ENCODE data around the gene PSMD6.

PSMD6 gene

GRCh38 chr3:64009528-64009927 is 13.8 kb downstream of the PSMD6 start:
- no peak overlapping the region for H3K4me3 ChIP-seq (ENCODE audit: low read length in 2 of 2)
- H3K9ac ChIP-seq (ENCODE audit: low read length in 2 of 2) = no peak overlapping the region
- peaks cover 48 to 71% of the 10 kb centered on the region in 2 donors for H3K36me3 ChIP-seq (ENCODE audit: control insufficient read depth in 2 of 2, insufficient read depth in 2 of 2, low read length in 2 of 2)
- H3K4me1 ChIP-seq (ENCODE audit: control insufficient read depth, insufficient read depth, low read length) = no peaks in the 10 kb centered on the region
- no peaks in the 10 kb centered on the region for H3K9me3 ChIP-seq (ENCODE audit: control insufficient read depth in 2 of 2, low read length in 2 of 2)
- no peak overlapping the region for H3K27ac ChIP-seq (ENCODE audit: low read length)
- no peaks in the 10 kb centered on the region for H3K27me3 ChIP-seq (ENCODE audit: control insufficient read depth in 1 of 2, insufficient read depth in 2 of 2, low read length in 2 of 2)

DNA sequence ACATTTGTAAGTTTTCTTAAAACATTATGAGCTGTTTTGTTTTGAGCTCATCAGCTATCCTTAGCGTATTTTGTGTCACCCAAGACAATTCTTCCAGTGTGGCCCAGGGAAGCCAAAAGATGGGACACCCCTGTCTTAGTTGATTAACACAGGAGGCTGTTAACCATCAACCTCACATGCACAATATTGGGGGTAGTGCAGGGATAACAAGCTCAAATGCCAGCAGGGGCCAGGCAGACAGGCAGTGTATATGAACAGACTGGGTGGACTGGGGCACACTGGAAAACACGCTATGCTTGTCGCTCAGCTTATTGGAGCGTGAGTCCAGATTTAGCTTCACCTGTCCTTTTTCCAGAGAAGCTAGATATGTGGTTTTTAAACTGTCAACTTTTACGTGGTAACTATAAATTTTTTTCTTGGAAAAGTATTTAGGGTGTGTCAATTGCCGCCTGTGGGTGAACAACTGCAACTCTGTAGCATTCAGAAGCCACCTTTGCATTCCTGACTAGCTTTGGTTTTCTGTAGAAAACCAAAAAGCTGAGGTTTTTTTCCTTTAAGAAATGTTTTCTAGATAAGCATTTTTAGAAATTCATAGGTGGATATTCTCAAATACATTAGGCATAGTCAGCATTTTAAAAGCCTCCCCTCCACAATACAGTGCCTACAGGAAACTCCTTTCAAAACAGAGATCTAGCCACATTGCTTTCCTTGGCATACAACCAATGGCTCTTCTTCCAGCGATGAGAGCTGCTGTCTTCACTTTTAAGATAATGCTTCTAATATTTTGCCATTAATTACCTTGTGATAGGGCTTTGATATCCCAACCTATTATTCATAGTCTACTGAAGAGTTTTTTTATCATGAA is 14.6 kb downstream of the PSMD6 start:
- Histone ChIP-seq H3K36me3 (ENCODE audit: control insufficient read depth in 2 of 2, insufficient read depth in 2 of 2, low read length in 2 of 2) (peaks cover 45 to 72% of the 10 kb centered on the region in 2 donors), H3K9me3 (ENCODE audit: control insufficient read depth in 2 of 2, low read length in 2 of 2) (no peaks in the 10 kb centered on the region), H3K27ac (ENCODE audit: low read length) (no peak overlapping the region)

GRCh38 chr3:64008017-64008416 is 15.3 kb downstream of the PSMD6 start:
- no peaks in the 10 kb centered on the region for H3K4me1 ChIP-seq (ENCODE audit: control insufficient read depth, insufficient read depth, low read length)
- H3K9me3 ChIP-seq (ENCODE audit: control insufficient read depth in 2 of 2, low read length in 2 of 2) = no peaks in the 10 kb centered on the region
- no peak overlapping the region for H3K4me3 ChIP-seq (ENCODE audit: low read length in 2 of 2)
- H3K36me3 ChIP-seq (ENCODE audit: control insufficient read depth in 2 of 2, insufficient read depth in 2 of 2, low read length in 2 of 2) = peaks cover 39 to 65% of the 10 kb centered on the region in 2 donors
- no peak overlapping the region for H3K9ac ChIP-seq (ENCODE audit: low read length in 2 of 2)
- no peak overlapping the region for H3K27ac ChIP-seq (ENCODE audit: low read length)
- H3K27me3 ChIP-seq (ENCODE audit: control insufficient read depth in 1 of 2, insufficient read depth in 2 of 2, low read length in 2 of 2) = no peaks in the 10 kb centered on the region

More for the DNA sequence above, 14.6 kb downstream of the PSMD6 start:
- Histone ChIP-seq H3K9ac (ENCODE audit: low read length in 2 of 2) (no peak overlapping the region), H3K27me3 (ENCODE audit: control insufficient read depth in 1 of 2, insufficient read depth in 2 of 2, low read length in 2 of 2) (no peaks in the 10 kb centered on the region), H3K4me3 (ENCODE audit: low read length in 2 of 2) (no peak overlapping the region), H3K4me1 (ENCODE audit: control insufficient read depth, insufficient read depth, low read length) (no peaks in the 10 kb centered on the region)

DNA sequence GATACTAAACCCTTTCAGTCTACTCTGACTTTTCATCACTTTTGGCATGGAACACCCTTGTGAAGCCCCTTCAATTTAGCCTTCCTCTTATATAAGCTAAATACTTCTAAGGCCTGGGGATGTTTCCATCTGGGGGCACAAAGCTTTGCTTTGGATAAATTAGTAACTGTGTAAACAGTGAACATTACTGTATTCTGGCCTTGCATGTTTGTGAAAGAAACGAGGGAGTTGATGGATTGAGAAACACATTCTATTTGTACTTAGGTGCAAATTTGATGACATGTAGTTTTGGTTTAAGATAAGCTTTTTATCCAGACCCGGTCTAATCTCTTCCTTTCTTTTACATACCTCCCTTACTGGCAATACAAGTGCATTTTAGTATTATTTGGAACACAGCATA is 19.7 kb downstream of the PSMD6 start:
- Histone ChIP-seq H3K4me3 (ENCODE audit: low read length in 2 of 2) (no peak overlapping the region), H3K27ac (ENCODE audit: low read length) (no peak overlapping the region), H3K27me3 (ENCODE audit: control insufficient read depth in 1 of 2, insufficient read depth in 2 of 2, low read length in 2 of 2) (no peaks in the 10 kb centered on the region), H3K36me3 (ENCODE audit: control insufficient read depth in 2 of 2, insufficient read depth in 2 of 2, low read length in 2 of 2) (peaks cover 26 to 39% of the 10 kb centered on the region in 2 donors), H3K4me1 (ENCODE audit: control insufficient read depth, insufficient read depth, low read length) (no peaks in the 10 kb centered on the region), H3K9me3 (ENCODE audit: control insufficient read depth in 2 of 2, low read length in 2 of 2) (no peaks in the 10 kb centered on the region), H3K9ac (ENCODE audit: low read length in 2 of 2) (no peak overlapping the region)

DNA sequence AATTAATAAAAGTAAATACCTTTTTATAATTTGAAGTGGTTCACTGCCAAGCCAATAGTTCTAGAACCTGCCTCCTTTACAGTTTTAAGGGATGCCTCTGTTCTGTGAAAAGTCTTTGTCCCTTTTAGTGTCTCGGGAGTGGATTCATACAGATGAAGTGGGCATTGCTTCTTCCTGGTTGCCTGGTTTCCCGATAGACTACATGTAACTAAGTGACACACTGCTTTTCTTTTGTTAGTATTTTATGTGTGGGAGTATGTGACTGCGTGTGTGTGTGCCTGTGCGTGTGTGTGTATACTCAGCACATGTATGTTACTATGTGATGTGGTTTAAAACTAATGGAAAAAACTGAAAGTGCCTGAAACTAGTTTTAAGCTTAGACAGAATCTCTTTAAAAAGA is 21.1 kb downstream of the PSMD6 start:
- H3K27me3 ChIP-seq (ENCODE audit: control insufficient read depth in 1 of 2, insufficient read depth in 2 of 2, low read length in 2 of 2) = no peaks in the 10 kb centered on the region
- H3K36me3 ChIP-seq (ENCODE audit: control insufficient read depth in 2 of 2, insufficient read depth in 2 of 2, low read length in 2 of 2) = peaks cover 28 to 43% of the 10 kb centered on the region in 2 donors
- no peak overlapping the region for H3K4me3 ChIP-seq (ENCODE audit: low read length in 2 of 2)
- H3K27ac ChIP-seq (ENCODE audit: low read length) = no peak overlapping the region
- H3K9ac ChIP-seq (ENCODE audit: low read length in 2 of 2) = no peak overlapping the region
- H3K4me1 ChIP-seq (ENCODE audit: control insufficient read depth, insufficient read depth, low read length) = no peaks in the 10 kb centered on the region
- H3K9me3 ChIP-seq (ENCODE audit: control insufficient read depth in 2 of 2, low read length in 2 of 2) = no peaks in the 10 kb centered on the region

DNA sequence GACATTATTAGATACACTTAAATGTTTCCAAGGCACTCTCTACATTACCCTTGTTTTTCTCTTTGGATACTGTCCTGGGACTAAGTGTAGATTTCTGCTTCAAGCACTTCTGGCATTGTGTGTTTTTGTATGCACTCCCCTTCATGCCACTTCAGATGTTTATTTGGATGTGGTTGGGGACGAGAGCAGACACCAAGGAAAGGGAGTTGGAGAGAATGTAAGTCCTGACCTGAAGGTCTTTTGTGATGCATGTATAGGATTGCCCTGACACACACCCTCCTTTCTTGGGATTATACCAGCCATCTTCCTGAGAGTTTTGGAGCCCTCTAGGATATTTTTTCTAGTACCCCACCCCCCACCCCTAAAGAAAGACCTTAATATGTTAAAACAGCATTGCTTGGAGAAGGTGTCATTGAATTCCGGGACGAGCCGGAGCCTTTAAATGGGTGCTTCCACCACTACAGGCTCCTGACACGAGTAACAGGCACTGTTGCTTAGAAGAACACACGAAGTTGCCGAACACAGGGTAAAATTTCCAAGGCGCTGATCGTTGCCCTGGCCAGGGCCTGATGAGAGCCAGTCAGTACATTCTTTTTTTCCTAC is 22.7 kb downstream of the PSMD6 start:
- Histone ChIP-seq H3K27me3 (ENCODE audit: control insufficient read depth in 1 of 2, insufficient read depth in 2 of 2, low read length in 2 of 2) (no peaks in the 10 kb centered on the region), H3K36me3 (ENCODE audit: control insufficient read depth in 2 of 2, insufficient read depth in 2 of 2, low read length in 2 of 2) (peaks cover 25 to 43% of the 10 kb centered on the region in 2 donors), H3K9ac (ENCODE audit: low read length in 2 of 2) (no peak overlapping the region), H3K4me3 (ENCODE audit: low read length in 2 of 2) (no peak overlapping the region), H3K9me3 (ENCODE audit: control insufficient read depth in 2 of 2, low read length in 2 of 2) (no peaks in the 10 kb centered on the region), H3K27ac (ENCODE audit: low read length) (no peak overlapping the region), H3K4me1 (ENCODE audit: control insufficient read depth, insufficient read depth, low read length) (no peaks in the 10 kb centered on the region)

DNA sequence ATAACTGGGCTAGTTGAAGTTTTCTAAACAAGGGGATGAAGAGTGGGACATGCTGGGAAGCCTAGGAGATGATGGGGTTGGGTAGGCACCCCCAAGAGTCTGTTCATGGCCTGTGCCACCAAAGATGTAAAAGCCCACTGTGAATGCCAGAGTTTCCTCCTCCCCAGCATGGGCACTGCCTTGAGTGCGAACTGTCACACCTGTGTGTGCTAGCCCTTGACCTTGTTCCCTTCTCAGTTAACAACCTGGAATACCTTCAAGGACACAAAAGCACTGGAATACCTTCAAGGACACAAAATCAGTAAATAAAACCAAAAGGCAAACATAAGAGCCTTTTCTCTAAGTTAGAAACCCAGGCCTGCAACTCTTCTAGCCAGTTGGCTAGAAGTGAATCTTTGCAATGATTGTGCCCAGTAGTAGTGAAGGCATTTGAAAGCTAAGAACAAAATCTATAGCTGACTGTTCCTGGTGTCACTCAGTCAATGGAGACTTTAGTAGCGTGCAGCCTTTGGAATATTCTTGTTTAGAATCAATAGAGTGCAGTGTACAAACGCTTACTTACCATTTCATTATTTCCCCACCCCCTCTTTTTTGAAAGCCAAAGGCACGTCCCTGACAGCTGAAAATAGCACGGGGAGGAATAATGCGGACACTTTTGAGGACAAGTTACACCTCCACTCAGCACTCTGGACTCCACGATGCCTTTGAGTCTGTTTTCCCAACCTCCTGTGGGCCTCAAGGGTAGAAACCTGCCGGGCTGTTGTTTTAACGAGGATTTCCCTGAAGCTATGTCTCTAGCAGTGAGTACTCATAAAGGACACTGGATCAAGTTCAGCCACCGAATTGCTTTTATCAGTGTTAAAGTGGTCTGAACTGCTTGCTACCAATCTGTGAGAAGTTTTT is 24.2 kb downstream of the PSMD6 start:
- peaks cover 28 to 42% of the 10 kb centered on the region in 2 donors for H3K36me3 ChIP-seq (ENCODE audit: control insufficient read depth in 2 of 2, insufficient read depth in 2 of 2, low read length in 2 of 2)
- H3K27me3 ChIP-seq (ENCODE audit: control insufficient read depth in 1 of 2, insufficient read depth in 2 of 2, low read length in 2 of 2) = no peaks in the 10 kb centered on the region
- no peaks in the 10 kb centered on the region for H3K9me3 ChIP-seq (ENCODE audit: control insufficient read depth in 2 of 2, low read length in 2 of 2)
- no peak overlapping the region for H3K27ac ChIP-seq (ENCODE audit: low read length)
- no peak overlapping the region for H3K9ac ChIP-seq (ENCODE audit: low read length in 2 of 2)
- no peak overlapping the region for H3K4me3 ChIP-seq (ENCODE audit: low read length in 2 of 2)
- no peaks in the 10 kb centered on the region for H3K4me1 ChIP-seq (ENCODE audit: control insufficient read depth, insufficient read depth, low read length)

- Histone ChIP-seq H3K27me3 (ENCODE audit: control insufficient read depth in 1 of 2, insufficient read depth in 2 of 2, low read length in 2 of 2) (no peaks in the 10 kb centered on the region), H3K4me3 (ENCODE audit: low read length in 2 of 2) (no peak overlapping the region), H3K9ac (ENCODE audit: low read length in 2 of 2) (no peak overlapping the region), H3K36me3 (ENCODE audit: control insufficient read depth in 2 of 2, insufficient read depth in 2 of 2, low read length in 2 of 2) (peaks cover 46 to 61% of the 10 kb centered on the region in 2 donors), H3K4me1 (ENCODE audit: control insufficient read depth, insufficient read depth, low read length) (peaks cover 3% of the 10 kb centered on the region), H3K9me3 (ENCODE audit: control insufficient read depth in 2 of 2, low read length in 2 of 2) (no peaks in the 10 kb centered on the region), H3K27ac (ENCODE audit: low read length) (no peak overlapping the region)
Measured at GRCh38 chr3:63995086-63995485, 28.2 kb downstream of the PSMD6 start.

- Histone ChIP-seq H3K27me3 (ENCODE audit: control insufficient read depth in 1 of 2, insufficient read depth in 2 of 2, low read length in 2 of 2) (no peaks in the 10 kb centered on the region), H3K4me3 (ENCODE audit: low read length in 2 of 2) (no peak overlapping the region), H3K36me3 (ENCODE audit: control insufficient read depth in 2 of 2, insufficient read depth in 2 of 2, low read length in 2 of 2) (peaks cover 58 to 65% of the 10 kb centered on the region in 2 donors), H3K27ac (ENCODE audit: low read length) (no peak overlapping the region), H3K9me3 (ENCODE audit: control insufficient read depth in 2 of 2, low read length in 2 of 2) (no peaks in the 10 kb centered on the region), H3K4me1 (ENCODE audit: control insufficient read depth, insufficient read depth, low read length) (peaks cover 3% of the 10 kb centered on the region), H3K9ac (ENCODE audit: low read length in 2 of 2) (no peak overlapping the region)
Measured at GRCh38 chr3:63993653-63994079, 29.6 kb downstream of the PSMD6 start.

- H3K9me3 ChIP-seq (ENCODE audit: control insufficient read depth in 2 of 2, low read length in 2 of 2) = no peaks in the 10 kb centered on the region
- no peak overlapping the region for H3K27ac ChIP-seq (ENCODE audit: low read length)
- peaks cover 3% of the 10 kb centered on the region for H3K4me1 ChIP-seq (ENCODE audit: control insufficient read depth, insufficient read depth, low read length)
- peak overlapping the region in 1 of 2 donors; percentile 16 for H3K9ac ChIP-seq (ENCODE audit: low read length in 2 of 2)
- H3K36me3 ChIP-seq (ENCODE audit: control insufficient read depth in 2 of 2, insufficient read depth in 2 of 2, low read length in 2 of 2) = peaks cover 65 to 73% of the 10 kb centered on the region in 2 donors
- no peaks in the 10 kb centered on the region for H3K27me3 ChIP-seq (ENCODE audit: control insufficient read depth in 1 of 2, insufficient read depth in 2 of 2, low read length in 2 of 2)
- no peak overlapping the region for H3K4me3 ChIP-seq (ENCODE audit: low read length in 2 of 2)
Measured at GRCh38 chr3:63992516-63993209, 30.6 kb downstream of the PSMD6 start.

Measured in stomach smooth muscle (tissue), 2 donors.